ENCODE data around the gene PSME2. TPM values are rescaled to one million over a fixed set of nuclear protein-coding genes. Genes with fewer than 3 reads are reported as not detected.

Gene PSME2
- total RNA-seq, 1 experiment from 2014 or later, result 188 TPM

- in situ Hi-C loops (cut with HindIII; ENCODE audit: low pct_unique_long_range_greater_than_20kb, low sequenced_read_pairs) (no loop called here), intact Hi-C loops (cut with micrococcal nuclease; ENCODE audit: unreplicated experiment) (no loop called here)
- ChIA-PET POLR2A (interaction anchor here (0.6 kb wide), 2 partner anchors 20 to 112 kb away, joined by 3 to 4 read pairs; partner anchors contain the start of gene PSME1), CTCF (interaction anchor here (0.7 kb wide), 1 partner anchor 28 kb away, joined by 12 read pairs; no protein-coding TSS in a partner anchor)
- TF ChIP-seq CTCF (IDR thresholded peaks at IDR 0.05) (no peak), SIN3A (IDR thresholded peaks at IDR 0.05; ENCODE audit: borderline replicate concordance, insufficient read depth, low read depth, low read length) (no peak), REST (IDR thresholded peaks at IDR 0.05; ENCODE audit: insufficient read depth in 1 of 2, low read depth in 2 of 2, low read length in 1 of 2) (no peak), POLR2AphosphoS5 (IDR thresholded peaks at IDR 0.05; ENCODE audit: low read depth, low read length) (no peak), TCF7L2 (IDR thresholded peaks at IDR 0.05; ENCODE audit: low read depth, low read length) (no peak)
- Histone ChIP-seq H3K36me3 (ENCODE audit: control insufficient read depth, insufficient read depth, low read length) (peaks cover 2% of the 10 kb centered on the region), H3K4me3 (ENCODE audit: low read depth in 2 of 2, low read length in 2 of 2) (peak overlapping the region; percentile 86 to 98), H3K9me3 (ENCODE audit: control insufficient read depth, insufficient read depth, low read depth, low read length) (no peaks in the 10 kb centered on the region), H3K27me3 (ENCODE audit: control insufficient read depth, insufficient read depth, low read length) (no peaks in the 10 kb centered on the region), H3K27ac (ENCODE audit: low read length) (no peak overlapping the region), H3K4me1 (ENCODE audit: control insufficient read depth, insufficient read depth, low read length) (no peaks in the 10 kb centered on the region)
- BruUV-seq (replicated peaks), result TSS peak; percentile 81
- no peak for ATAC-seq
- no peak for DNase-seq (ENCODE audit: low read depth, low spot score)
Measured at GRCh38 chr14:24116128-24116814, 30.1 kb downstream of the PSME2 start.

GRCh38 chr14:24115422-24116127 is 30.8 kb downstream of the PSME2 start:
- TF ChIP-seq SIN3A (IDR thresholded peaks at IDR 0.05; ENCODE audit: borderline replicate concordance, insufficient read depth, low read depth, low read length) (no peak), CTCF (IDR thresholded peaks at IDR 0.05) (no peak), REST (IDR thresholded peaks at IDR 0.05; ENCODE audit: insufficient read depth in 1 of 2, low read depth in 2 of 2, low read length in 1 of 2) (no peak), POLR2AphosphoS5 (IDR thresholded peaks at IDR 0.05; ENCODE audit: low read depth, low read length) (no peak), TCF7L2 (IDR thresholded peaks at IDR 0.05; ENCODE audit: low read depth, low read length) (no peak)
- ChIA-PET CTCF (interaction anchor here (0.7 to 1.6 kb wide), 2 partner anchors 28 to 57 kb away, joined by 4 to 12 read pairs; no protein-coding TSS in a partner anchor), POLR2A (interaction anchor here (0.6 to 1.7 kb wide), 4 partner anchors 20 to 113 kb away, joined by 3 to 5 read pairs (median 4); partner anchors contain the start of genes PSME1 and RNF31)
- in situ Hi-C loops (cut with HindIII; ENCODE audit: low pct_unique_long_range_greater_than_20kb, low sequenced_read_pairs) (no loop called here), intact Hi-C loops (cut with micrococcal nuclease; ENCODE audit: unreplicated experiment) (no loop called here)
- H3K4me1 ChIP-seq (ENCODE audit: control insufficient read depth, insufficient read depth, low read length), result no peaks in the 10 kb centered on the region
- H3K4me3 ChIP-seq (ENCODE audit: low read depth in 2 of 2, low read length in 2 of 2), result peak overlapping the region; percentile 86 to 98
- peak overlapping the region; percentile 95 for H3K27ac ChIP-seq (ENCODE audit: low read length)
- no TSS peak for BruUV-seq (replicated peaks)
- H3K27me3 ChIP-seq (ENCODE audit: control insufficient read depth, insufficient read depth, low read length), result no peaks in the 10 kb centered on the region
- ATAC-seq (no peak), DNase-seq (ENCODE audit: low read depth, low spot score) (no peak)
- H3K9me3 ChIP-seq (ENCODE audit: control insufficient read depth, insufficient read depth, low read depth, low read length), result no peaks in the 10 kb centered on the region
- no peaks in the 10 kb centered on the region; the same call in none of the 2 replicates for H3K36me3 ChIP-seq (ENCODE audit: control insufficient read depth, insufficient read depth, low read length)
